Heart left ventricle (tissue), 13 donors: Measurements from ENCODE around the gene GGACT.

Experiments
- CTCF ChIP-seq, 12 donors: fragments of 200-600 bp; sonication (generic) in 4 of 12; IDR thresholded peaks; one replicate each; pipeline versions ENCODE4 v1.5.0 to v1.8.0; 2018 to 2022; ENCODE audit warnings: antibody characterized with exemption in 12 of 12, mild to moderate bottlenecking in 5 of 12
- POLR2A ChIP-seq, 2 donors: fragments of 450-650 bp; IDR thresholded peaks; one replicate each; pipeline ENCODE4 v1.6.1; 2017; ENCODE audit warnings: antibody characterized with exemption in 2 of 2, mild to moderate bottlenecking in 2 of 2, moderate library complexity in 2 of 2
- donor health status: ischemic (EF 13 %, LVEDD 7.1; RV severe dilation, severe dysfunction).
- donor health status: DM: no; HTN: yes; CAD: no.
- donor health status: DM: no; HTN: no; CAD: no.
- donor health status: ischemic (EF 25% LVEDD 6.9; RV normal size, moderate dysfunction).
- donor health status: ischemic (EF 25% LVEDD 5.7; RV mildly dilated, moderate dysfunction).
- donor health status: ischemic (EF 35%, LVEDD 5.7; RV mildly dilated, moderate dysfunction).
- donor health status: nonischemic (EF 11% LVEDD 7.7; RV severe dilation, severe dysfunction).
- donor health status: DM: yes; HTN: yes; CAD: no.
- donor health status: PGD.
- donor health status: ischemic (EF 29% LVEDD 5.4; RV normal size, mild dysfunction).
- donor health status: nonischemic (EF 23%, LVEDD 6.1; RV moderate dilation, normal function).

DNA sequence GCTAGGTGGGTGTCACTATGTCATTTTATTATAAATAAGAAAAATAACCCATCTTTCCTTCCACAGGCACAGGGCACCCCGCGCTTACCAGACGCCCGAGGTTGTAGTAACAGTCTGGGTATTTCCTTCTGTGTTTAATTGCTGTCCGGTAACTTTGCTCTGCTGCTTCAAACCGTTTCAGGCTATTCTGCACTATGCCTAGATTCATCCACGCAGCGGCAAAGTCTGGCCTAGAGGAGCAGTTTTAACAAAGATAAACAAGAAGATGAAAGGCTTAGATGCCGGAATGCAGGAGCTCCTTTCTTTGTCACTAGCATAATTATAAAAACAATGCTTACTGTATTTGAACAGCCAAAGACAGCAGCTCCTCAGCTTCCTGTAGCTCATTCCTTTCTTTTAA, 36.9 kb upstream of the GGACT start:
- TF ChIP-seq CTCF (IDR thresholded peaks at IDR 0.05): no peak
- TF ChIP-seq POLR2A (IDR thresholded peaks at IDR 0.05): no peak
